ENCODE data around the gene MKRN2OS. TPM values are rescaled to one million over a fixed set of nuclear protein-coding genes. Genes with fewer than 3 reads are reported as not detected.
A peak's percentile ranks its signal among the peaks of the same experiment; 100 is the strongest.
"Not testable (repeated sequence)": the region's sequence is repeated elsewhere in the genome, so short reads cannot be mapped to it uniquely, and the experiment has no call there.

The MKRN2OS gene
- total RNA-seq, 1 donor from 2014 or later = 6.3 TPM

DNA sequence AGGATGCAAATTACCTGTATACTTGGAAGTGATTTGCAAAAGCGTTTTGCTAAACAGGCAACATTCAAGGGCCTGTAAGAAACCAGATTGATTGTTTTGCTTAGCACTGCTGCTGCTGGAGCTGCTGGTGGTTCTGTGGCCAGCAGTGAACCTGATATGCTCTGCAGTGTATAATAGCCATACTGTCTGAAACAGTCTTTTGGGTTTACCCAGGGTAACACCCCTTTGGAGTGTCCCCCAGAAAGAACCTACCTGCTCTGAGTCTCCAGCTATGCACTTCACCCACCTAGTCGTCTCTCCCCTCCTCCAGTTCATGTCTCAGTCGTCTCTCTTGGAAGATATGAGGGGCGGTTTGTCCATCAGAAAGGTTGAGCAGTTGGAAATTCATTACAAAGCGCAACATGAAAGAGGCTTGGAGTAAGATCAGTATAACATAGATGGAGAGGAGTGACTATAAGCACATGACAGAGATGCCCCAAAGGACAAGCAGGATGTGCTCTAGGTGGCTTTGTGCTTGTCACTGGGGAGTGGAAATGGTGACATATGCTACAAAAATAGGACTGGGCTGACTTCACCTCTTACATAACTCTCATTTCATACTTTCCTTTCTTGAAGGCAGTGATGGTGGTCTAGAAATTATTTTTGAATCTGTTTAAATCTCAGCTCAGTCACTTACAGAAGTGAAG is 15.3 kb upstream of the MKRN2OS start:
- ATAC-seq = no peak

DNA sequence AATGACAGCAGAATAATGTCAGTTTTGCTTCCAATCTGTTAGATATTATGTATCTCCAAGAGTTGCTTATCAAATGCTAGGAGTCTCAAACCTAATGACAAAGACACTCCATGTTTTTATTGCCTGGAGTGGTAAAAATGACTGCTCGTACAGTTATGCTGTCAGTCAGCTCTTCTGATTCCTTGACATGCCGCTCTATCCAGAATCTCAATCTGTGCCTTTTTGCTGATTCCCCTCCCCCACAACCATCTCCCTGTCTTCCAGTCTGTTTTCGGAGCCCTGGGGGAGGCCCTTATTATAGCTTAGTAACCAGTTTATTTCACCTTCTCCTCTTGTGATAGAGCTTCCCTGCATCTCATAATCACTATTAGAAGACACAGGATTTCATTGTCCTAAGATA is 14.2 kb upstream of the MKRN2OS start:
- ATAC-seq = no peak

DNA sequence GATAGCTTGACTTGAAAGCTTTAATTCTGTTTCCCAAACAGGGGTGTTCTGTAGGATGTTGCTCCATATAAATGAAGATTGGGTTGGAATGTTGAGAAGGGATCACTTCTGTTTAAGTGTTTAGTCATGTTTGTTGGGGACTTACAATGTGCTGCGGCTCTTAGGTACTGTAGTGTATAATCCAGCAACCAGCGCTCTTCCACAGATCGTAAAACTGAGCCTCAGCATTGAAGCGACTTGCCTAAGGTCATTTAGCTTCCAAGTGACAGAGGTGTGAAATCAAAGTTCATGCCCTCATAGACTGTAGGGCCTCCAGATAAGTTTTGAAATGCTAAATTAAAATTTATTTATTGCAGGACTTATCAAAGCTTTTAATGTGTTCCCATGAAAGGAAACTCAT is 13.4 kb upstream of the MKRN2OS start:
- ATAC-seq = no peak

DNA sequence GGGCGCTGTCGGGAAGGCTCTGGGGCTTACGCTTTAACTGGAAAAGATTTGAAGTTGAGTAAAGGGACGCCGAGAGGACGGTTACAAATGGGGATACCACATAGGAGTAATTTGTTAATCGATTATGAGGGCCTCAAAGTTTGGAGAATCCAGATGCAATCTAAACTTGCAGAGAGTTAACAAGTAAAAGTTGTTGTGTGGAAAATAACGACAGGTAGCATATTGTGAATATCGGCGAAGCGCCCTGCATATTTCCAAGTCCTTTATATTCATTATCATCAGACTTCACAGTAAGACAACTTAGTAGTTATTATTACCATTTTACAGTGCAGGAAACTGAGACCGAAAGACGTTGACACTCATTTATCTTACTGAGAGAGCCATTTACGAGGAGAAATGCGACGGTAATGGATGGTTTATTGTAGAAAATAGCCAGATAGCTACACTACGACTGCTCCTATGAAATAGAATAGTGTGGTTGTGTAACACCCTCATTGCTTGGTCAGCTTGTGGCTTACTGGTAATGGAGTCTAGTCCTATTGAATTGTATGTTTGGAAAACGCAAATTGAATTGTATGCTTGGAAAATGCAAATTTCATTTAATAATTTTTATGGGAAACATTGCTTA is 12.3 kb upstream of the MKRN2OS start:
- peak; percentile 50 for ATAC-seq

DNA sequence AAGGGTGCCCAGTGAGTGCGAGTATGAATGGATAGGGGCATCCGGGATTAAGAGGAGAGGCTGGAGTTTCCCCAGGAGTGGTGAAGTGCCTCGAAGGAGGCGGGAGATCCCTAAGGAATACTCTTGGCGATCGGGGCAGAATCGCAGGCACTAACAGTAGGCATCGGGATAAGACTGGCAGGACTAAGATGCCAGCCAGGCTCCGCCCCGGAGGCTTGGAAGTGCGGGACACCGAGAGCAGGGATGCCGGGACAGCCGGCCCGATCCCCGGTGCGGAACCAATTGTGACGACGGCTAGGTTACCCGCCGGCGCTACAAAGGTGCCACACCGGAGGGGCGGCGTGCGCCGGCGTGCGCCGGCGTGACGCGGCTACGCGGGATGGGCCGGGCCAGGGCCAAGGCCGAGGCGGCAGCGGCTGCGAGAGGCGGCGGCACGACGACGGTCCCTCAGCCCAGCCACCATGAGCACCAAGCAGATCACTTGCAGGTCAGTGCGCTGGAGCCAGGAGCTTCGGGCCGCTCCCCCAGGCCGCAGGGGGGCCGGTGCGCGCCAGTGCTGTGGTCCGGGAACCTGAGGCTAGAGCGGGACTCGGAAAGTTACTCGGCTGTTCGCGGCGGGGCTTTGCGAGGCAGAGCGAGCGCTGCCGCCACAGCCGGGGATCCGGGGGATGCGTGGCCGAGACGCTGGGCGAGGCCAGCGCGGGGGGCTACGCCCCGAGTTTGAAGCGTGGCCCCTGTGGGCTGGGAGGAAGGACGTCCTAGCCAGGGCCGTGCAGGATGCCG is 11.6 kb upstream of the MKRN2OS start, which contains the start of gene MKRN2:
Gene MKRN2 (plus strand): TSS at position 398 of the 783 bp plus-strand sequence. CDS start 64 bp downstream, at position 462.
- ATAC-seq = peak; percentile 98

DNA sequence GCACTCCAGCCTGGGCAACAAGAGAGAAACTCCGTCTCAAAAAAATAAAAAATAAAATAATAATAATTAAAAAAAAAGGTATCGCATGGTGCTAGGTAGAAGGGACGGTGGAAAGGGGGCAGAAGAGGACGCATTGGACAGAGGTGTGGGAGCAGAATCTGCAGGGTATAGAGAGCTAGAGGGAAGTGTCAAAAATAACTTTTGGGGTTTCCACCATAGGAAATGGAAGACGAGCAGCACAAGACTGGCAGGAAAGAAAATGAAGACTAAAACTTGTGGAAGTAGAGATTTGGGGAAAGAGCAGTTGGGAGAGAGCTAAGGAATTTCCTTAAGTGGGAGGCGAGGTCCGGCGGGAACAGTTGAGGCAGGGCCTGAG is 11.0 kb upstream of the MKRN2OS start:
- ATAC-seq = no peak

DNA sequence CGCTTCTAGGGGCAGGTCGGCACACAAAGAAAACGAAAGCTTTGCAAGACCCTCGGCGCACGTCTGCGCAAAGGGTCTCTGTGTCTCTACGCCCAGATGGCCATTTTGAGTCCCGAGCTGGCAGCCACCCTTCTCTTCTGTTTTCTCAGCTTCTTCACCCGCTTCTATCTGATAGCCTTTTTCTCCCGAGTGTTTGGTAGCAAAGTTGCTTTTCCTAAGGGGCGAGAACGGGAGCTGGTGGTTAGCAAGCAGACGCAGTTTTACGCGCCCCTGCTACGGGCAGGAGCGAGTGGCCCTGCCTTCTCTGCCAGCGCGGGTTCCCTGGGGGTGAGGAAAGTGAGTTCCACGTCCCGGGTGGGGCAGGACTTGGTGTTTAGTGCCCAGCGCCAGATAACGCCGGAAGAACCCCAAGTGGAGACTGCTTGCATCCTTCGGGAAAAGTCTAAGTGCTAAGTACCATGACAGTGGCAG is 8.7 kb upstream of the MKRN2OS start:
- no peak for ATAC-seq

DNA sequence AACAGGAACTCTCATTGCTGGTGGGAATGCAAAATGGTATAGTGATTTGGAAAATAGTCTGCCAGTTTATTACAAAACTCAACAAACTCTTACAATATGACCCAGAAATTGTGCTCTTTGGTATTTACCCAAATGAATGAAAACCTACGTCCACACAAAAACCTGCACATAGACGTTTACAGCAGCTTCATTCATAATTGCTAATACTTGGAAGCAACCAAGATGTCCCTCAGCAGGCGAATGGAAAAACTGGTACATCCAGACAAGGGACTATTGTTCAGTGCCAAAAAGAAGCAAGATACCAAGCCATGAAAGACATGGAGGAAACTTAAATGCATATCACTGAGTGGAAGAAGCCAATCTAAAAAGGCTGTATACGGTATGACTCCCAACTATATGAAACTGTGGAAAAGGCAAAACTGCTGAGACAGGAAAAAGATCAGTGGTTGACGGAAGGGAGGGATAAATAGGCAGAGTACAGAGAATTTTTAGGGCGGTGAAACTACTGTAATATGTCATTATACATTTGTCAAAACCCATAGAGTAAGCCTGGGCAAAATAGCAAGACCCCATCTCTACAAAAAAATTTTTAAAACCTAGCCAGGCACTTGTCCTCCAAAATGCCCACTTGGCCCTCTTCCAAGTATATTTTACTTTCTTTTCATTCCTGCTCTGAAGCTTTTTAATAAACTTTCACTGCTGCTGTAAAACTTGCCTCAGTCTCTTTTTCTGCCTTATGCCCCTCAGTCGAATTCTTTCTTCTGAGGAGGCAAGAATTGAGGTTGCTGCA is 4.9 kb upstream of the MKRN2OS start:
- no peak for ATAC-seq

DNA sequence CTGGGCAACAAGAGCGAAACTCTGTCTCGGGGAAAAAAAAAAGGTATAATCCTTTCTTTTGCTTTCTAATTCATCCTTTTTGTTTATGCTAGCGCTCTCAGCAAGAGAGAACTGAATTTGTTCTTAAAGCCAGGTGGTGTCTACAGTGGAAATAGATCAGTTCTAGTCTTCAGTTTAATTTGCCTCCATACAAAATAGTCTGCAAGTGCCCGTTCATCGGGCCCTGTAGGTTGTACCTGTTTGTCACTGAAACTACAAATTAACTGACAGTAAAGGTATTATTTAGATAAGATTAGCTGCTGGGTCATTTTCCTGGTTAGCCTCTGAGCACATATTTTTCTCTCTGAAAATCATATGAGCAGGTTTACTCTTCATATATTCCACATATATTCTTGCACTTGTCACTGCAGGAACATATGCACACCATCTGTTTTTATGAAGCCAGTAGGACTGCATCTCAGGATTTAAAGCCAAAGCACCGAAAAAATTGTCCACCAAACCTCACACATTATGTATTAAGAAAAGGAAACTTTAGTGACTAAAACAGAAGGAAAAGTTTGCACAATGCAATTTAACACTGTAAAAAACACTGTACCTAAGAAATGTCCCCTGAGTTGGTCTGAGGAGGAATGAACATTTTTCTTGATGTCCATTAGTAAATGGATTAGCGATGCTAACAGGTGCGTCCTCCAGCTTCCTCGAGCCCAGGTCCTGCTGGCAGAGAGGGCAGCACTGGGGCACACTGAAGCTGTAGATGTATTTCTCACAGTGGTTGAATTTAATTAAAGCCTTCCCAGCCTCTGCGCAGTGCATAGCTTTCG is 437 bp downstream of the MKRN2OS start:
- no peak for ATAC-seq

DNA sequence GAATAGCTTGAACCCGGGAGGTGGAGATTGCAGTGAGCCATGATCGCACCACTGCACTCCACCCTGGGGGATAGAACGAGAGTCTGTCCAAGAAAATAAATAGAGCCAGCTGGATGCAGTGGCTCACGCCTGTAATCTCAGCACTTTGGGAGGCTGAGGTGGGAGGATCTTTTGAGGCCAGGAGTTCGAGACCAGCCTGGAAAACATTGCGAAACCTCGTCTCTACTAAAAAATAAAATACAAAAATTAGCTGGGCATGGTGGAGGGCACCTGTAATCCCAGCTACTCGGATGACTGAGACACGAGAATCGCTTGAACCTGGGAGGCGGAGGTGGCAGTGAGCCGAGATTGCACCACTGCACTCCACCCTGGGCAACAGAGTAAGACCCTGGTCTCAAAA is 1.8 kb downstream of the MKRN2OS start:
- ATAC-seq = not testable (repeated sequence)

DNA sequence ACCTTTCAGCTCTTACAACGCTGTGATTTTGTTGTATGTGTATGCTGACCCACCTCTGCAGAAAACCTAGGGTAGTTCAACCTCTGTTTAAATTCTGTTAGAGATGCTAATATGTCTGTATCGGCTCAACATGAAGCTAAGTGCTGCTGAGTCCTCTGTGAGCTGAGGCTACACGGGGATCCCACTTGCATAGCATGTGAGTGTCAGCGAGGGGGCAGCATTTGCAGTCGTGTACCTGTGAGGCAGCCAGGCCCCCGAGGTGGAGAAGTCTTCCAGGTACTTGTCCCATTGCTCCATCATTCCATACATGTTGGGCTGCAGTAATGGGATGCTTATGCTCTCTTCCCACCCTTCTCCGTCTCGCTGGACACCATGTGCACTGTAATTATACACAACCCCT is 3.7 kb downstream of the MKRN2OS start:
- no peak for ATAC-seq

DNA sequence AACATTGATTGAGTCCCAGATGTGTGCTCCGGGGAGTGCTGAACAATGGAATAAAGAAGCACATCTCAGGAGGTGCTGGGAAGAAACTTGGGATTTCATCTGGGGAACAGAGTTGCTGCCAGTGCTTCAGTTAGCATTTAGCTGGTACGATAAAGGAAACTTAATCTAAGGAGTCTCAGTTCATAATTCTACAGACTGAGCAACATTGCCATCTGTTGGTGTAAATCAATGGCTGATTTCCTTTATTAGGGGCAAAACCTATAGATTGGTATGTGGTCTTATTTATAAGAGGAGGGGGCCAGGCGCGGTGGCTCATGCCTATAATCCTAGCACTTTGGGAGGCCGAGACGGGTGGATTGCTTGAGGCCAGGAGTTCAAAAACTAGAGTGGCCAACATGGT is 8.9 kb downstream of the MKRN2OS start:
- no peak for ATAC-seq

DNA sequence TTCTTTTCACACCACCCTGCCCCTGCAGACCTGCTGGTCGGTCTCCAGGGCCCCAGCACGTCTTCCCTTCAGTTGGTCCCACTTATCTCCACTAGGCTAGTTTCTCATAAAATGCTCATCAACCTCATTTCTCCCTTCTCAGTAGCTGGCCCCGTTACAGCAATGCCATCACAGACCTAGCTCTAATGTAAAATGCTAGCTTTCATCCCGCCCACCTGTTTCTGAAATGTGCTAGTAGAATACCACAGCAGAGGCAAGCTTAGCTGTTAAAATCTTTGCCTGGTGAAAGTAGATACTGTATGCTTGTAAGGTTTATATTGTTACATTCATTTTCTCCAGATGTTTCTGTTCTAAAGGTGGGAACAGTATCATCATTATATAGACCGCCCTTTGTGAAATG is 13.1 kb downstream of the MKRN2OS start:
- ATAC-seq = no peak

DNA sequence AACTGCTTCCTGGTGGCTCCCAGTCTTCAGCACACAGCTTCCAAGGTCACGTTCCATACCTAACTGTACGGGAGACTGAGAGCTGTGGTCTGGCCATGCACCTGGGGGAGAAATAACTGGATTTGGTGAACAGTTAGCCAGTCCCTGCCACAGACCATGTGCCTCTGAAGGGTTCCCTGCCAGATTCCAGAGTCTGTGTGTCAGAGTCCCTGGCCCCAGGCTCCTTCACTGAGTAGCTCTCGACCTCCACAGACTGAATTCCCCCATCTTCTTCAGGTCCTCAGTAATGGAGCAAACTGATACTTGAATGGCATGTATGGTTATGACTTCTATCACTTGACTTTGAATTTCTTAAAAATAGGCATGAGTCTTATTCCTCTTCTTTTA is 17.5 kb downstream of the MKRN2OS start:
- no peak for ATAC-seq

DNA sequence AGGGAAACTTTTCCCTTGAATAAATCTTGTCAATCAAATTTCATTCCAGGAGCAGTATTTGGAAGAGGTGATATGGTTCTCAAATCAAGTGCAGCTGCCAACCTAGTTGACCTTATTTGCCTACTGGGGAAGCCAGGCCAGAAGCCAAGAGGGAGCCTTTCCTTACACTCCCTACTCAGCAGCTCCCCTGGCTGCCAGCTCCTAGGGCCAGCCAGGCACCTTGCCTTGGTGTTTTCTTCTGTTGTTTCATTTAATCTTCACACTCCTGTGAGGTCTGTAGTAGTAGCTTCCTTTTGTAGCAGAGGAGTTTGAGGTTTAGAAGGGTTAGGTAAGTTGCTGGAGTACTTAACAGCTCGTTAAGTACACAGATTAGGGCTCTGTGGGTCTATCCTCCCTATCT is 22.6 kb downstream of the MKRN2OS start:
- no peak for ATAC-seq

DNA sequence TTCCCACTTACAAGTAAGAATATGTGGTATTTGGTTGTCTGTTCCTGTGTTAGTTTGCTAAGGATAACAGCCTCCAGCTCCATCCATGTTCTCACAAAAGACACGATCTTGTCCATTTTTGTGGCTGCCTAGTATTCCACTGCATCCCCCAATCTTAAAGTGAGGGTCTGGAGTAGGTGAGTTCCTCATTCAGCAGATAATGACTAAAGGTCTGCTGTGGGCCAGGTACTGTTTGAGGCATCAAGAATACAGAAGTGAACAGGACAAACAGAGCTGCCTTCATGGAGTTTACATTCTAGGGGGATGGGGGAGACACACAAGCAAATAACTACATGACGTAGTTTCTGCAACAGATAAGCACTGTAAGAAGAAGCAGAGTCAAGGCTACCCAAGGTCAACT is 24.3 kb downstream of the MKRN2OS start:
- no peak for ATAC-seq

DNA sequence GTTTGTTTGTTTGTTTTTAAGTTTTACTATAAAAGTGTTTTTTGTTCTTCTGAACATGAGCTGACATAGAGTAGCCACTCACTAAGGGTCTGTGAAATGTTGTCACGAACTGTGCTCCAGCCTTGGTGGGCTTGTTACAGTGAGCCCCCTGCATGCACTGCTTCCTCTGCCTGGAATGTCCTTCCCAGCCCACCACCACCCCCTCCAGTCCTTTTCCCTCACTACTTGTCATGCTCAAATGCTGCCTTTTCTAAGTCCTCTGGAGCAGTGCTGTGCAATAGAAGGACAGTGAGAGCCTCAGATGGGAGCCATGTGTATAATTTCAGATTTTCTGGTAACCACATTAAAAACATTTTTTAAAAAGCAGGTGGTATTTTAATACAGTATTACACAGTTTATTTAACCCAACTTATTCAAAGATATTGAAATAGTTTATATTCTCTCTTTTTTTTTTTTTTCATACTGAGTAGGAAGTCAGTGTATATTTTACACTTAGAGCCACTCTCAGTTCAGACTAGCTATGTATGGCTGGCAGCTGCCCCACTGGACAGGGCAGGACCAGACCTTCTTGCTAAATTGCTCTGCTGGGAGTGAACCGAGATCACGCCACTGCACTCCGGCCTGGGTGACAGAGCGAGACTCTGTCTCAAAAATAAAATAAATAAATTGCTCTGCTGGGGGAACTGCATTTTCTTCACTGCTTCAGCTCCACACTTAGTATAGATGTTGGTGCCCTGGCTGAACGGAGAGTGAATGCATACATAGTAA is 26.9 kb downstream of the MKRN2OS start:
- no peak for ATAC-seq

DNA sequence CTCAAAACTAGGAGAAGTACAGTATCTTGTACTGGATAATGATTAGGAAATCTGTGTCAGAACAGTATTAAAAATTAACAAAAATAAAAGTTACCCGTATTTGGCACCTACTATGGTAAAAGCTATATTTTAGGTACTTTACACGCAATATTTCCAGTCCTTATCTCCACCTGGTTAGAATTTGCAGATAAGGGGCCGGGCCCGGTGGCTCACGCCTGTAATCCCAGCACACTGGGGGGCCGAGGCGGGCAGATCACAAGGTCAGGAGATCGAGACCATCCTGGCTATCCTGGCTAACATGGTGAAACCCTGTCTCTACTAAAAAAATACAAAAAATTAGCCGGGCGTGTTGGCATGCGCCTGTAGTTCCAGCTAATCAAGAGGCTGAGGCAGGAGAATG is 28.4 kb downstream of the MKRN2OS start:
- ATAC-seq = no peak

DNA sequence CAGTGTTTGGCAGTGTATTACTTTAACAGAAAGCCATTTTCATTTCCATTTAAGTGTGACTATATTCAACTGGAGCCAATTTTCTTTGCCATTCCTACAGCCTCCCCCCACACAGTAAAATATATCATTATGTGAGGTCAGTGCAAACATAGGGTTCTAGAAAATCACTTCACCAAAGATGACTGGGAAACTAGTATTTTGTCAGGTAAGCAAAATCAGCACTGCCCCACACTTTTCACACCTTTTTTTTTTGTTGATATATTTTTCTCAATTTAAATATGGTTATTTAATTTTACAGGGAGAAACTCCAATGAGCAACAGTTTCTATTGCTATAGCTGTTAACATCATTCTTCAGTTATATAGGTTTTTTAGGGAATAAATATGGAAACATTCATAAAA is 29.7 kb downstream of the MKRN2OS start:
- ATAC-seq = no peak

DNA sequence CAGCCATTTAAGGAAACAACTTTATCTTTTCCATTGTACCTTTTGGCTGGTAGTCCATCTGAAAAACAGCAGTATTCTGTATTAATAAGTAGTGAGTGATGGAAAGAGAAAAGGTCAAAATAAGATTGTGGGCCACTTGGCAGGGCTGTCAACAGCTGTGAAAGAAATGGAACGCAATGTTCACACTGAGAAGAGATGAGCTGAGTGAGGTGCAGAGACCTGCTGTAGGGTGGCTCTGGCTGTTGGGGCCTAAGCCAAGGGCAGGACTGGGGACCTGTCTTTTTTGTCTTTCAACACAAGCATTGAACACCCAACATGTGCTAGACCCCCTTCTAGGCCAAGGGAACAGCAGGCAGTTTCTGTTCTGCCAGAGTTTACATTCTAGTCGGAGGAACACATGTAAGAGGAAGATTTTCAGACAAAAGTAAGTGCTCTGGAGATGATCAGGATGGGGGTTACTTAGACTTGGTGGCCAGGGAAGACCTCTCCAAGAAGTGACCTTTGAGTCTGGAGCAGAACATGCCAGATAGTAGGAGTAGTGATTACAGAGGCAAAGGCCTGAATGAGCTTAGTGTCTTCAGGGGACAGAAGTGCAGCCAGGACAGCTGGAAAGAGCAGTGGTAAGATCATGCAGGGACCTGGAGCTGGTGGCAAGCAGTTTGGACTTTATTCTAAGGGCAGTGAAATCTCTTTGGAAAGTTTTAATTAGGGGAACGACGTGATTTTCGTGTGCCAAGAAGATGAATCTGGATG is 31.4 kb downstream of the MKRN2OS start:
- ATAC-seq = no peak
